Neuron (in vitro differentiated cells): ENCODE measurements around the gene NPIPA1.
"Not testable (repeated sequence)": the region's sequence is repeated elsewhere in the genome, so short reads cannot be mapped to it uniquely, and the experiment has no call there.

Source experiments
- H2AFZ ChIP-seq: one replicate; pipeline ENCODE4 v1.6.1; 2013; ENCODE audit warnings: low read depth, mild to moderate bottlenecking, inconsistent platforms, low read length, moderate library complexity
- H3K27me3 ChIP-seq: one replicate; pipeline ENCODE4 v1.6.1; 2013; ENCODE audit warnings: low read length; ENCODE audit not compliant: insufficient read depth
- H3K36me3 ChIP-seq: one replicate; pipeline ENCODE4 v1.6.1; 2013; ENCODE audit warnings: low read length; ENCODE audit not compliant: insufficient read depth
- H3K4me1 ChIP-seq: one replicate; pipeline ENCODE4 v1.6.1; 2013; ENCODE audit warnings: low read length; ENCODE audit not compliant: insufficient read depth
- H3K4me3 ChIP-seq: 2 replicates; pipeline ENCODE4 v1.5.1; 2013; ENCODE audit warnings: mild to moderate bottlenecking, low read length, moderate library complexity
- H3K9me3 ChIP-seq: one replicate; pipeline ENCODE4 v1.6.1; 2013; ENCODE audit warnings: low read length

NPIPA1 gene

GRCh38 chr16:14957576-14958322 lies 20.5 kb downstream of the NPIPA1 start:
- H3K4me3 ChIP-seq = no peak overlapping the region
- H3K9me3 ChIP-seq = no peaks in the 10 kb centered on the region
- no peaks in the 10 kb centered on the region for H3K36me3 ChIP-seq
- H2AFZ ChIP-seq = no peak overlapping the region
- H3K4me1 ChIP-seq = no peaks in the 10 kb centered on the region
- H3K27me3 ChIP-seq = no peaks in the 10 kb centered on the region

GRCh38 chr16:14958323-14958600 lies 21.0 kb downstream of the NPIPA1 start:
- Histone ChIP-seq H2AFZ (no peak overlapping the region), H3K36me3 (no peaks in the 10 kb centered on the region), H3K9me3 (no peaks in the 10 kb centered on the region), H3K4me1 (no peaks in the 10 kb centered on the region), H3K27me3 (no peaks in the 10 kb centered on the region), H3K4me3 (no peak overlapping the region)

- Histone ChIP-seq H2AFZ (no peak overlapping the region), H3K4me1 (no peaks in the 10 kb centered on the region), H3K27me3 (no peaks in the 10 kb centered on the region), H3K4me3 (no peak overlapping the region), H3K9me3 (no peaks in the 10 kb centered on the region), H3K36me3 (no peaks in the 10 kb centered on the region)
Observed at GRCh38 chr16:14958970-14959369, 21.7 kb downstream of the NPIPA1 start.

DNA sequence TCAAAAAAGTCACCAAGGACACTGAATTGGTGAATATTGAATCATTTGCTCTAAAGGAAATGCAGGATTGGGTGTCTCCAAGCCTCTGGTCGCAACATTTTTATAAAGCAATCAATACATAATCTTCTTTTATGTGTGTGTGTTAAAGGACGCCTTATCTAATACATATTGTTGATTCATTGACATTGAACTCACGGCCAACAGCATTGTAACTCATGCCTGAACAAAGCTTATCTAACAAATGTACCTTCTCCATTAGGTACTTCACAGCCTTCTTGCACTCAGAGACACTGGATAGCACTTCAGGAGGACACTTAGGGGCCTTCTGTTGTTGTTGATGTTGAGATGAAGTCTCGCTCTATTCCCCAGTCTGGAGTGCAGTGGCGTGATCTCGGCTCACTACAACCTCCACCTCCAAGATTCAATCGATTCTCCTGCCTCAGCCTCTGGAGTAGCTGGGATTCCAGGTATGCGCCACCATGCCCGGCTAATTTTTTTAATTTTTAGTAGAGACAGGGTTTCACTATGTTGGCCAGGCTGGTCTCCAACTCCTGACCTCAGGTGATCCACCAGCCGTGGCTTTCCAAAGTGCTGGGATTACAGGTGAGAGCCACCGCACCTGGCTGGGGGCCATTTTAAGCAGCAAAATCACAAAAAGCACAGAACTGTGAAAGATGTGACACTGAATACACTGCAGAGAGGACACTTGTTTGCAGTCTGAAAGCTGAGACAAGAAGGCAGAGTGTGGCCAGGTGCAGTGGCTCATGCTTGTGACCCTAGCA lies 24.4 kb downstream of the NPIPA1 start:
- Histone ChIP-seq H3K9me3 (no peaks in the 10 kb centered on the region), H3K27me3 (no peaks in the 10 kb centered on the region), H3K4me3 (no peak overlapping the region), H2AFZ (no peak overlapping the region), H3K4me1 (no peaks in the 10 kb centered on the region), H3K36me3 (no peaks in the 10 kb centered on the region)

GRCh38 chr16:14963281-14964173 lies 26.3 kb downstream of the NPIPA1 start:
- Histone ChIP-seq H3K27me3 (no peaks in the 10 kb centered on the region), H2AFZ (no peak overlapping the region), H3K9me3 (no peaks in the 10 kb centered on the region), H3K4me3 (no peak overlapping the region), H3K36me3 (no peaks in the 10 kb centered on the region), H3K4me1 (no peaks in the 10 kb centered on the region)

DNA sequence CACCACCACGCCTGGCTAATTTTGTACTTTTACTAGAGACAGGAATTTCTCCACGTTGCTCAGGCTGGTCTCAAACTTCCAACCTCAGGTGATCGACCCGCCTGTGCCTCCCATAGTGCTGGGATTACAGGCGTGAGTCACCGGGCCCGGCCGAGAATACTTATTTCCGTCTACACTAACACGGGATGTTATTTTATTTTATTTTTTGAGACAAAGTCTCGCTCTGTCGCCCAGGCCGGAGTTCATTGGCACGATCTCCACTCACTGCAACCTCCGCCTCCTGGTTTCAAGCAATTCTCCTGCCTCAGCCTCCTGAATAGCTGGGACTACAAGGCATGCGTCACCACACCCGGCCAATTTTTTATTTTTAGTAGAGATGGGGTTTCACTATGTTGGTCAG lies 28.1 kb downstream of the NPIPA1 start:
- Histone ChIP-seq H3K4me1 (no peaks in the 10 kb centered on the region), H2AFZ (no peak overlapping the region), H3K27me3 (no peaks in the 10 kb centered on the region), H3K9me3 (no peaks in the 10 kb centered on the region), H3K36me3 (no peaks in the 10 kb centered on the region), H3K4me3 (no peak overlapping the region)

- H2AFZ ChIP-seq, H3K36me3 ChIP-seq, H3K9me3 ChIP-seq, H3K4me1 ChIP-seq, H3K4me3 ChIP-seq, H3K27me3 ChIP-seq: not testable (repeated sequence)
Observed at GRCh38 chr16:14969795-14970194, 32.6 kb downstream of the NPIPA1 start.

DNA sequence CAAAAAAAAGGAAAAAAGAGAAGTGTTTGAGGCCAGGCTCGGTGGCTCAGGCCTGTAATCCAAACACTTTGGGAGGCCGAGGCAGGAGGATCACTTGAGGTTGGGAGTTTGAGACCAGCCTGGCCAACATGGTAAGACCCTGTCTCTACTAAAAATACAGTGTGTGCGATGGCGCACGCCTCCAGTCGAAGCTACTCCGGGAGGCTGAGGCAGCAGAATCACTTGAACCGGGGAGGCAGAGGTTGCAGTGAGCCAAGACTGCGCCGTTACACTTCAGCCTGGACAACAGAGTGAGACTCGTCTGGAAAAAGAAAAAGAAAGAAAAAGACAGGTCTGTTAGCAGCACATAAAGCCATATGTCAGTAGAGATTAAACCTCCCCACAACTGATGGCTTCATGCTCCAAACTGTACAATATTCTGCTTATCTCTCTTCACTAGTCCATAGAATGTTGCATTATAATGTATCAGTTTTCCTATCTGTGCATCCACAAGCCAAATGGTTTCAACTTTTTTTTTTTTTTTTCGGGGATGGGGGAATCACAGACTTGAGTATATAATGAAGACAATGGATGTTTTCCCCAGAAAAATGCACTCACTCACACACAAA lies 34.5 kb downstream of the NPIPA1 start:
- not testable (repeated sequence) for H2AFZ ChIP-seq, H3K9me3 ChIP-seq, H3K36me3 ChIP-seq, H3K27me3 ChIP-seq, H3K4me1 ChIP-seq, H3K4me3 ChIP-seq

DNA sequence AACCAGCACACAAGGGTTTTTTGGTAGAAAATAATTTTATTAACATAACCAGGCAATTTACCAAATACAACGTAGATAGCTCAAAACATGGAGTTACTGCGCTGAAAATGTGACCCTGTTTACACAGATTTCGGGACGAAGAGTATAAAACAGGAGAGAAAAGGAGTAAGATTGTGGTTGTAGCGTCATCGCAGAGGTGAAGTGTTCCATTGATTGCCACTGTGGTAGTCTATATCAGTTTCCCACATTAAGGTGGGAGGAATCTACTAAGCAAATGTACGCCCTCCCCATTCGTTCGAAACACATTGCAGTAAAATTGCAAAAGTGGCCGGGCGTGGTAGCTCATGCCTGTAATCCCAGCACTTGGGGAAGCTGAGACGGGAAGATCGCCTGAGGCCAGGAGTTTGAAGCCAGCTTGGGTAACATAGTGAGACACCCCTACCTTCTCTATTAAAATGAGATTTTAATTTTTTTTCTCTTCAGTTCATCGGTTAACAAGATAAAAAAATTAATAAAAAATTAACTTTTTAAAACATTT lies 36.6 kb downstream of the NPIPA1 start:
- not testable (repeated sequence) for H3K27me3 ChIP-seq, H3K36me3 ChIP-seq, H3K4me1 ChIP-seq, H3K9me3 ChIP-seq
- H3K4me3 ChIP-seq = peak overlapping the region; percentile 87
- peak overlapping the region; percentile 98 for H2AFZ ChIP-seq

DNA sequence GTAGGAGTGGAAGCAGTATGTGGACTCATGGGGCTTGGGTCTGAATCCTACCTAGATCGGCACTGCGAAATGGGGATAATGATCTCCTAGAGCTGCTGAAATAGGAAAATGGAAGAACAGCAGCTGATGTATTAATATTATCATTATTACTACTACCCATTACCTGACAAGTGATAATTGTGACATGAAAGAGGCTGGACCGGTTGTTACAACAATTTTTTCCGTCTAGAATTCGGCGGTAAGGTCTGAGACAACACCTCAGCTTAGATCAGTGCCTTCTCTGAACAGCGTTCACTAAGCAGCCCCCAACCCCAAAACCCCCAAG lies 37.0 kb downstream of the NPIPA1 start:
- H3K9me3 ChIP-seq, H3K4me1 ChIP-seq: not testable (repeated sequence)
- peak overlapping the region; percentile 98 for H2AFZ ChIP-seq

GRCh38 chr16:14974656-14975417 lies 37.6 kb downstream of the NPIPA1 start, which contains the start of gene PDXDC1:
PDXDC1 (plus strand) TSS chr16:14975026; CDS start chr16:14975200, 174 bp downstream.
- H3K27me3 ChIP-seq = not testable (repeated sequence)

More for the DNA sequence above, 37.0 kb downstream of the NPIPA1 start:
- H3K4me3 ChIP-seq = peak overlapping the region; percentile 87
- H3K27me3 ChIP-seq, H3K36me3 ChIP-seq: not testable (repeated sequence)

DNA sequence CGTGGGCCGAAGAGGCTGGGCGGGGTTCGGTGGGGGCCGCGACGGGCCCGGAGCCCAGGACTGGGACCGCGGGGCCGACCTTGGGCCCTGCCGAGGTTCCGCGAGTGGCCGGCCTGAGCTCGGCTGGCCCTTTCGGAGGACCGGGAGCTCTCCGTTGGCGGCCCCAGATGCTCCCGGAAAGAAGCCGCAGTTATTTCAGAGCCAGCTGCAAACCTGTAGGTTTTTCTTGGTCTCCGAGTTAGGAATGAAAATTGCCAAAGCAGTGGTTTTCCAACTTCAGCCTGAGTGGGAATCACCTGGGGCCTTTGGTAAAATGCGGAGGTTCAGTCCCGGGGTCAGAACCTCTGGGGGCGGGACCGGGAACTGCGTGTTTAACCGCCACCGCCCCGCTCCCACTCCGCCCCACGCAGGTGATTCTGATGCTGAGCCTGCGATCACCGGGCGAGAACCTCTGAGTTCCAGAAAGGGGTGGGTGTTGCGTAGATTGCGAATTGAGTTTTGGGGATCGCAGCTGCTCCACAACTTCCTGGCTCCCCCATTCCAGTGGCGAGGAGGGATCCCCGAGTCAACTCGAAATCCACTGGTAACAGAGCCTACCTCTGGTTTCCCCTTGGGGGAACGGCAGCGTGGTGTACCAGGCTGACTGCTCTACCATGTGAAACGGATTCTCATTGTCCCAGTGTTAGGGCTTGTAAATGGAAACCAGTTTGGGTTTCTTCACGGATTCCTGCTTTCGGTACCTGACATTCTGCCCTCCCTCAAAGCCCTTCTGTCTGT lies 38.4 kb downstream of the NPIPA1 start:
- not testable (repeated sequence) for H3K36me3 ChIP-seq, H3K27me3 ChIP-seq, H3K4me1 ChIP-seq, H3K9me3 ChIP-seq
- Histone ChIP-seq H2AFZ (peak overlapping the region; percentile 98), H3K4me3 (peak overlapping the region; percentile 87)

More at GRCh38 chr16:14974656-14975417, 37.6 kb downstream of the NPIPA1 start, which contains the start of gene PDXDC1:
- peak within 1 kb of the TSS; percentile 87 for H3K4me3 ChIP-seq
- H3K4me1 ChIP-seq, H3K36me3 ChIP-seq, H3K9me3 ChIP-seq: not testable (repeated sequence)
- peak within 1 kb of the TSS; percentile 98 for H2AFZ ChIP-seq
